A673 (cell line): ENCODE measurements around the gene KLHDC4.
"Not testable (repeated sequence)": the region's sequence is repeated elsewhere in the genome, so short reads cannot be mapped to it uniquely, and the experiment has no call there.

Experiments used
- CTCF ChIP-seq: fragments of 300-800, 200-600 bp; sonication (generic); conservative IDR thresholded peaks from 2 replicates; pipeline ENCODE4 v1.5.1; 2017; ENCODE audit warnings: low read depth, mild to moderate bottlenecking, antibody characterized with exemption, low read length, moderate library complexity, mixed read lengths
- EZH2 ChIP-seq: fragments of 200-600 bp; sonication (generic); IDR thresholded peaks from 2 replicates; pipeline ENCODE4 v1.6.1; 2017; ENCODE audit warnings: borderline replicate concordance, low read depth, mild to moderate bottlenecking, mixed read lengths, antibody characterized with exemption, low read length; ENCODE audit not compliant: poor library complexity, severe bottlenecking

GRCh38 chr16:87718831-87719230 lies 47.0 kb downstream of the KLHDC4 start:
- not testable (repeated sequence) for TF ChIP-seq CTCF, EZH2
